BLaER1 treated with 17β-estradiol and CSF1 and Interleukin-3, amounts not matched to agents 10 nM and 100 nM (cell line): ENCODE results near the gene LHX6.
A peak's percentile ranks its signal among the peaks of the same experiment; 100 is the strongest.

ENCODE experiments used
- H3K27ac ChIP-seq, 11 experiments: shearing (Covaris generic); formaldehyde crosslinking; 2 replicates each; pipeline ENCODE4 v1.8.1; 2022
- H3K27me3 ChIP-seq, 11 experiments: shearing (Covaris generic); formaldehyde crosslinking; 2 replicates each; pipeline ENCODE4 v1.8.1; 2022
- H3K36me3 ChIP-seq, 11 experiments: shearing (Covaris generic); formaldehyde crosslinking; 2 replicates each; pipeline ENCODE4 v1.8.1; 2022
- H3K4me1 ChIP-seq, 10 experiments: shearing (Covaris generic); formaldehyde crosslinking; 2 replicates each; pipeline ENCODE4 v1.8.1; 2022
- H3K4me2 ChIP-seq, 11 experiments: shearing (Covaris generic); formaldehyde crosslinking; 2 replicates each; pipeline ENCODE4 v1.8.1; 2022
- H3K4me3 ChIP-seq, 10 experiments: shearing (Covaris generic); formaldehyde crosslinking; 2 replicates each; pipeline ENCODE4 v1.8.1; 2022
- H3K9ac ChIP-seq, 11 experiments: shearing (Covaris generic); formaldehyde crosslinking; 2 replicates each; pipeline ENCODE4 v1.8.1; 2022
- H3K9me3 ChIP-seq, 11 experiments: shearing (Covaris generic); formaldehyde crosslinking; replicated peaks in 1 of 11; 2 replicates each; pipeline ENCODE4 v1.8.1; 2022
- H4K20me1 ChIP-seq, 11 experiments: shearing (Covaris generic); formaldehyde crosslinking; 2 replicates each; pipeline ENCODE4 v1.8.1; 2022
- Cebpa-rat ChIP-seq, 11 experiments: shearing (Covaris generic); IDR thresholded peaks; 2 replicates each; pipeline ENCODE4 v1.8.1; 2022

LHX6 gene

GRCh38 chr9:122226758-122227574, 1.8 kb downstream of the LHX6 start:
- Histone ChIP-seq H3K4me3 (no peak overlapping the region), H3K4me2 (no peak overlapping the region), H3K9me3 (peaks cover 0 to 16% (median 6%) of the 10 kb centered on the region in 11 experiments; a peak in 5 of 22 replicates), H3K4me1 (peaks cover 13 to 30% (median 26%) of the 10 kb centered on the region in 10 experiments; a peak in 19 of 20 replicates), H3K36me3 (no peaks in the 10 kb centered on the region), H3K27me3 (peaks cover 56 to 87% (median 75%) of the 10 kb centered on the region in 11 experiments), H3K27ac (no peak overlapping the region), H3K9ac (no peak overlapping the region), H4K20me1 (peaks cover 0 to 16% (median 0%) of the 10 kb centered on the region in 11 experiments; a peak in 6 of 22 replicates)
- no peak for TF ChIP-seq Cebpa-rat (IDR thresholded peaks at IDR 0.05)

- Histone ChIP-seq H3K4me2 (no peak overlapping the region), H3K9me3 (peaks cover 0 to 16% (median 6%) of the 10 kb centered on the region in 11 experiments; a peak in 5 of 22 replicates), H3K27ac (no peak overlapping the region), H3K9ac (no peak overlapping the region), H3K4me1 (peaks cover 16 to 37% (median 33%) of the 10 kb centered on the region in 10 experiments), H3K27me3 (peaks cover 60 to 87% (median 79%) of the 10 kb centered on the region in 11 experiments), H3K36me3 (no peaks in the 10 kb centered on the region), H4K20me1 (peaks cover 0 to 16% (median 0%) of the 10 kb centered on the region in 11 experiments; a peak in 6 of 22 replicates), H3K4me3 (no peak overlapping the region)
- TF ChIP-seq Cebpa-rat (IDR thresholded peaks at IDR 0.05) = no peak
Observed at GRCh38 chr9:122226142-122226757, 2.5 kb downstream of the LHX6 start.

DNA sequence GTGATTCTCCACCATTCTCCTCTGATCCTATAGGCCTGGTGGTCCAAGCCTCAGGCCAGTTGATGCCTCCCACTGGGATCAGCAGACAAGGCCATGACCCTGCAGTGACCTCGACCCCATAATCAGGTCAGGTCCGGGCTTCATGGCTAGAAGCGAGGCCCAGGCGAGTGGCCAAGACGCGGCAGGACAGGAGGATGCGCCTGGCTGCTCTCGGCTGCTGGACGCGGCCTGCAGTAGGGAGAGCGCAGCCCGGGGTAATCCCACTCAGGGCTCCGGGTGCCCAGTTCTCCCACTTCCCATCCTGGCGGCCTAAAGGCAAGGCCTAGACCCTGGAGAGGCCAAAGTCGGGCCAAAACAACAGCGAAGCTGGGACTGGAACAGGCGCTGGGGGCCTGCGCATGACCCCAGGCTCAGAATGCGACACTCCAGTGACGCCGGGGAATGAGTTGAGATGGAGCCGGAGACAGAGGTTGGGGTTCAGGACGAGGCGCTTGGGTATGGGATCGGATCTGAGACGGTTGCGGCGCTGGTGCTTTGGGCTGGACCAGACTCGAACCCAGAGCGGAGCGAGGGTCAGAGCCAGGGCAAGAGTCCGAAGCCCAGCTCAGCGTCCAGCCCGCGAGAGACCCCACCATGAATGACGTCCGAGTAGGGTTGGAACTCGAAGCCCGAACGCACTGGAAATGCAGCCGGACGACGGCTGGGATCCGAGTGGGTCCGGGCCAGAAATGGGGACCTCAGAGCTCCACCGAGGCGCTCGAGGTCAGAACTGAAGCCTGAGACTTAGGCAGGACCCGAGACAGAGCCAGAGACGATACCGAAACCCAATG, 3.2 kb downstream of the LHX6 start:
- Histone ChIP-seq H3K4me2 (no peak overlapping the region), H3K27me3 (peaks cover 66 to 88% (median 80%) of the 10 kb centered on the region in 11 experiments), H3K4me1 (peaks cover 24 to 44% (median 40%) of the 10 kb centered on the region in 10 experiments), H3K27ac (no peak overlapping the region), H4K20me1 (peaks cover 0 to 18% (median 0%) of the 10 kb centered on the region in 11 experiments; a peak in 6 of 22 replicates), H3K4me3 (no peak overlapping the region), H3K9me3 (peaks cover 0 to 16% (median 6%) of the 10 kb centered on the region in 11 experiments; a peak in 5 of 22 replicates), H3K9ac (no peak overlapping the region), H3K36me3 (no peaks in the 10 kb centered on the region)
- TF ChIP-seq Cebpa-rat (IDR thresholded peaks at IDR 0.05) = no peak

- Histone ChIP-seq H3K4me1 (peaks cover 36 to 57% (median 53%) of the 10 kb centered on the region in 10 experiments), H3K4me3 (no peak overlapping the region), H3K36me3 (no peaks in the 10 kb centered on the region), H3K27ac (no peak overlapping the region), H3K27me3 (peaks cover 66 to 88% (median 80%) of the 10 kb centered on the region in 11 experiments), H4K20me1 (peaks cover 0 to 17% (median 0%) of the 10 kb centered on the region in 11 experiments; a peak in 5 of 22 replicates), H3K4me2 (peak overlapping the region in 7 of 11 experiments; percentile 36 to 95 (median 83); a peak in 13 of 22 replicates), H3K9me3 (peaks cover 0 to 23% (median 6%) of the 10 kb centered on the region in 11 experiments; a peak in 9 of 22 replicates), H3K9ac (no peak overlapping the region)
- TF ChIP-seq Cebpa-rat (IDR thresholded peaks at IDR 0.05) = no peak
Observed at GRCh38 chr9:122223435-122223834, 5.3 kb downstream of the LHX6 start.

DNA sequence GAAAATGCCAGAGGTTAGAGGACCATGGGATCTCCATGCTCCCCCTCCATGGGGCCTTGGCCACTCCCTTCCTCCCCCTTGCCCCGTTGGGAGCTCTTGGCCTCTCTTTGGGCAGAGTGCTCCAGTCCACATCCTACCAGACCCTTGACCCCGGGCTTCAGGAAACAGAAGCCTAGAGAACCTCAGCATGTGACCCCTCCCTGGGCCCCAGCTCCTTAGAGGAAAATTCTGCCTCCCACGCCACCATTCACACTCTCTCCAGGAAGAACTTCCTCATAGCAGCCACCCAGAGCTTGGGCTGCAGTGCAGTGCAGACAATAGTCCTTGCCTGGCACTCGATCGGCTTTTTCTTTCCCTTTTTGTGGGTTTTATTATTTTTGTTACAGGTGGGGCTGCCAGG, 6.0 kb downstream of the LHX6 start:
- Histone ChIP-seq H3K9ac (no peak overlapping the region), H3K4me2 (peak overlapping the region; percentile 15 to 95 (median 60); a peak in 19 of 22 replicates), H3K4me1 (peaks cover 38 to 59% (median 55%) of the 10 kb centered on the region in 10 experiments)

GRCh38 chr9:122221183-122221811, 7.5 kb downstream of the LHX6 start:
- Histone ChIP-seq H3K36me3 (no peaks in the 10 kb centered on the region), H3K4me2 (peak overlapping the region; percentile 73 to 97 (median 92)), H3K27ac (peak overlapping the region in 8 of 11 experiments; percentile 24 to 77 (median 66); a peak in 16 of 22 replicates), H3K4me1 (peaks cover 46 to 68% (median 64%) of the 10 kb centered on the region in 10 experiments), H4K20me1 (peaks cover 0 to 20% (median 0%) of the 10 kb centered on the region in 11 experiments; a peak in 2 of 22 replicates), H3K27me3 (peaks cover 60 to 84% (median 78%) of the 10 kb centered on the region in 11 experiments), H3K9me3 (peaks cover 0 to 20% (median 6%) of the 10 kb centered on the region in 11 experiments; a peak in 9 of 22 replicates), H3K4me3 (peak overlapping the region in 7 of 10 experiments; percentile 1 to 61 (median 33); a peak in 8 of 20 replicates), H3K9ac (peak overlapping the region in 10 of 11 experiments; percentile 28 to 64 (median 56); a peak in 18 of 22 replicates)
- no peak for TF ChIP-seq Cebpa-rat (IDR thresholded peaks at IDR 0.05)

More for the DNA sequence above, 6.0 kb downstream of the LHX6 start:
- Histone ChIP-seq H3K27ac (no peak overlapping the region), H3K27me3 (peaks cover 67 to 89% (median 80%) of the 10 kb centered on the region in 11 experiments), H3K36me3 (no peaks in the 10 kb centered on the region), H3K4me3 (peak overlapping the region in 1 of 10 experiments; percentile 14; a peak in 1 of 20 replicates), H3K9me3 (peaks cover 0 to 23% (median 6%) of the 10 kb centered on the region in 11 experiments; a peak in 9 of 22 replicates), H4K20me1 (peaks cover 0 to 20% (median 0%) of the 10 kb centered on the region in 11 experiments; a peak in 3 of 22 replicates)
- TF ChIP-seq Cebpa-rat (IDR thresholded peaks at IDR 0.05) = no peak

GRCh38 chr9:122220673-122221182, 8.0 kb downstream of the LHX6 start:
- Histone ChIP-seq H4K20me1 (peaks cover 0 to 20% (median 0%) of the 10 kb centered on the region in 11 experiments; a peak in 2 of 22 replicates), H3K27me3 (peaks cover 55 to 84% (median 77%) of the 10 kb centered on the region in 11 experiments), H3K4me3 (peak overlapping the region in 7 of 10 experiments; percentile 1 to 61 (median 33); a peak in 9 of 20 replicates), H3K9ac (peak overlapping the region in 8 of 11 experiments; percentile 28 to 64 (median 59); a peak in 15 of 22 replicates), H3K27ac (peak overlapping the region in 7 of 11 experiments; percentile 24 to 79 (median 75); a peak in 14 of 22 replicates), H3K4me2 (peak overlapping the region; percentile 73 to 97 (median 92); a peak in 21 of 22 replicates), H3K9me3 (peaks cover 0 to 14% (median 5%) of the 10 kb centered on the region in 11 experiments; a peak in 8 of 22 replicates), H3K4me1 (peaks cover 46 to 68% (median 64%) of the 10 kb centered on the region in 10 experiments), H3K36me3 (no peaks in the 10 kb centered on the region)
- no peak for TF ChIP-seq Cebpa-rat (IDR thresholded peaks at IDR 0.05)
